A549 treated with AZD9567 at 1 μM for 4 hours (cell line): ENCODE data around the gene NDUFS3. TPM values are rescaled to one million over a fixed set of nuclear protein-coding genes. Genes with fewer than 3 reads are reported as not detected.

Source experiments
- total RNA-seq: library from RNA; stranded (reverse); fragments of 200-300 nt; extraction: Qiagen RNA extraction; gene quantifications from 5 replicates; pipeline ENCODE4 v1.2.3, GENCODE V29; 2022; ENCODE audit not compliant: insufficient read depth

Gene NDUFS3
- total RNA-seq: 114 to 141 TPM (median 141 TPM) in 5 replicates

DNA sequence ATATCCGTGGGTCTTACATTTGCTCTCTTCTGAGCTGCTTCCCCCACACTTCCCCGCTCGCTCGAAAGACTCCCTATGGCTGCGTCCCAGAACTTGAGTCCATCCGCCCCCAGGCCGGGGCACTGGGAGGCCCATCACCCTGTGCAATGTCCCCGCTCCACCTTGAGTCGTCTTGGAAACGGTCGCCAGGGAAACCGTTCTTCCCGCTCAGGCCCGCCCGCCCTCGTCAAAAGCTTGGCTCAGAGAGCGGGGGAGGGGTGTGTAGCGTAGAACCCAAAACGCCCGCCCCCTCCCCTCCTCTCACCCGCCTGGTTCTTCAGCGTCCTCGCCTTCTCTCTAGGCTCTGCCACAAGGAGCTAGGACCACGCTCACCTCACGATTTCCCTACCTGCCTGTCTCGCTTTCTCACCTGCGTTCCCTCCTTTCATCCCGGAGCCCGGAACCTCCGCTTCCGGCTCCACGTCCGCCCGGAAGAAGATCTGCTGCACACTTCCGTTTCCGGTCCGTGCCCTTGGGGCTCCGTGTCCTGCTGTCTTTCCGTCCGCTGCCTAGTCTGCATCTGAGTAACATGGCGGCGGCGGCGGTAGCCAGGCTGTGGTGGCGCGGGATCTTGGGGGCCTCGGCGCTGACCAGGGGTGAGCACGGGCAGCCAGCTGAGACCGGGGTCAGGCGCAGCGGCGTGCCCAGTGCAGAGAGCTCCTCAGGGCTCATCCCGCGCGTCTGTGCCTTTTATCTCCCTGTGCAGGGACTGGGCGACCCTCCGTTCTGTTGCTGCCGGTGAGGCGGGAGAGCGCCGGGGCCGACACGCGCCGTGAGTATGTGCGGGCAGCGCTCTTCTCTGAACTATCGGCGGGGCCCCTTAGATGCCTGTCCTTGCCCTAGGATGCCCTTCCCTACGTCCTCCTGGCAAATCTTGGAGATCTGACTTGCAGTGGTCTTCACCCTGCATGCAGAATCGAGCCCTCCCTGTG is at the start of gene NDUFS3, which contains the start of gene KBTBD4:
Gene NDUFS3, plus strand, starts transcription at position 551 of the 971 bp plus-strand sequence. Its CDS starts 18 bp downstream, at position 569.
Gene KBTBD4, minus strand, starts transcription at position 447 of the 971 bp plus-strand sequence. Its CDS starts 19 bp downstream, at position 428.

DNA sequence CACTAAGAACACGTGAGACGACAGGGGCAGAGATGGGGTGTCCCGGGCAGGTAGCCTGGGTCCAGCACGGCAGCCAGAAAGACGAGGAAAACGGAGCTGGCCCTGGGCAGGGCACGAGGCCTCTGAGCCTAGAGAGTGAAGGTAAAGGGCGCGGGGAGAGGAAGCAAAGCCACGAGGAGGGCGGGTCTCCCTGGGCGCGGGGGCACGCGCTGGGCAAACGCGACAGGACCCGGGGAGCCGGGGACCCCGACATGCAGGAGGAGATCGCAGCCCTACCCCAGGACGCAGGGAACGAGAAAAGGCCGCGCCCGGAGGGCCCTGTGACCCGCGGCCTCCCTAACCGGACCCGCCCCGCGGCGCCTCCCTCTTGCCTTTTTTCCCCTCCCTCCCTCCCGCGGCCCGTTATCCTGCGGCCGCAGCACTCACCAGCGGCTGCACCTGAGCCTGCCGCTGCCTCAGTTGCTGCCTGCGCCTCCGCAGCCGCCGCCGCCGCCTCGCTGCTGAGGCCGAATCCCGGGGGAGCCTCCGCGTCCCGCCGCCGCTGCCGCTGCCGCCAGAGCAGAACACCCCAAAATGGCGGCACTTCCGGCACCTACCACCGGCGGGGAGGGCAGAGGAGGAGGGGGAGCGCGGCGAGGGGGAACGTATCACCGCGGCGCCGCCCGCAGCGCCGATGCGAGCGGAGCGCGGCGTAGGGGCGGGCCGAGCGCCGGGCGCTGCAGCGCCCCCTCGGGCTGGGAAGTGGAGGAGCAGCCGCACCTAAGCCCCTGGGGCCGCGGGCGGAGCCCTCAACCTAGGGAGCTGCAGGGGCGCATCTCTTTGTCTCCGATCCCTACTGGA is 26.1 kb upstream of the NDUFS3 start, which contains the start of gene CELF1:
Gene CELF1, minus strand, starts transcription at position 567 of the 840 bp plus-strand sequence. CDS start 53,609 bp downstream, outside the sequence.

DNA sequence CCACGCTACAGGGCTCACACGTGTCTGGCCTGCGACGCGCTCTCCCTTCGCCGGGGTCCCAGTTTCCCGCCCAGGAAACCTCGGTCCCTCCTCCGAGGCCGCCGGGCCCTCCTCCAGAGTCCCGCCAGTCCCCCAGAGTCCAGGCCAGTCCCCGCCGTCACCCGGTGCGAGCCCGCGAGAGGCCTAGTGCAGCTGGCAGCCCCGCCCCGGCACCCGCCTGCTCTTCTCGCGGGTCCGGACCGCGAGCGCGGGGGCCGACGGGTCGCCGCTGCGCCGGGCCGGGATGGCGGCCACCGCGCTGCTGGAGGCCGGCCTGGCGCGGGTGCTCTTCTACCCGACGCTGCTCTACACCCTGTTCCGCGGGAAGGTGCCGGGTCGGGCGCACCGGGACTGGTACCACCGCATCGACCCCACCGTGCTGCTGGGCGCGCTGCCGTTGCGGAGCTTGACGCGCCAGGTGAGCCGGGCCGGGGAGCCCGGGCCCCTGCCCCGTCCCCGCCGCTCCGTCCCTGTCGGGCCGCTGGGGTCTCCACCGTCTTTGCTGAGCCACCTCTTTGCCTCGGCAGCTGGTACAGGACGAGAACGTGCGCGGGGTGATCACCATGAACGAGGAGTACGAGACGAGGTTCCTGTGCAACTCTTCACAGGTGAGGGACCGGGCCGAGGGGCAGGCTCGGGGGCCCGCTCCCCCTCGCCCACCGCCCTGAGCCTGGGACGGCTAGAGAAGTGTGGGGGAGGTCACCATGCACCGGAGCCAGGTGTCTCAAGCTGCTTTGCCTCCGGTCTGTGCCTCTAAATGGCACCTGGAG is 13.3 kb upstream of the NDUFS3 start, which contains the start of gene PTPMT1:
Gene PTPMT1, plus strand, starts transcription at position 260 of the 809 bp plus-strand sequence. Its CDS starts 24 bp downstream, at position 284.

DNA sequence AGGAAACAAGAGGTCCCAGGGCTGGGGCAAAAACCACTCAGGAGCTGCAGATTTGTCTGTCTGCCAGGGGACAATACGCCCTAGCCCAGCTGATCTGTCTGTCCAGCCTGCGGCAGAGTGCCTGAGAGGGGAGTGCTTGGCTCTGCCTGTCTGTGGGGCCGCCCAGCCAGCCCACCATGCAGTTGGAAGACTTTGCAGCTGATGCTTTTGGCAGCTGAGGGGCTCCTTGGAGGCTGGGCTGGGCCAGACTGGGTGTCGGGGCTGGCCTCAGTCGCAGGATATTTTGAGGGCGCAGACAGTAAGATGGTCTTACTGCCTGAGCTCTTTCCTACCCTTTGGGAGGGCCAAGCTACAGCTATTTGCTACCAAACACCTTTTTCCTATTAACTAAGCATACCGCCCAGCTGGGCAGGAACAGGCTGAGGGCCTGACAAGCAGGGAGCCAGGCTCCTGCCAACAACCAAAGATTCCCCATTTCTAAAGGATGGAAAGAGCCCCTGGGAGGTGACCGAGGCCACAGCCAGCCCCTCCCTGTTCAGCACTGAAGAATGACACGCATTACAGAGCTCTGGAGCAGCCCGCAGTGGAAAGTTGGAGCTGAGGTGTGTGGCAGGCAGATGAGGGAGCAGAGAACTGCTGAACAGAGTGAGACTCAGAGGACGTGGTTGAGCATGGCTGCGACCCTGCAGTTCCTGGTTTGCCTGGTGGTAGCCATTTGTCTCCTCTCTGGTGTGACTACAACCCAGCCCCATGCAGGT is 7.4 kb downstream of the NDUFS3 start, which contains the start of gene FAM180B:
Gene FAM180B, plus strand, starts transcription at position 581 of the 758 bp plus-strand sequence. Its CDS starts 91 bp downstream, at position 672.

DNA sequence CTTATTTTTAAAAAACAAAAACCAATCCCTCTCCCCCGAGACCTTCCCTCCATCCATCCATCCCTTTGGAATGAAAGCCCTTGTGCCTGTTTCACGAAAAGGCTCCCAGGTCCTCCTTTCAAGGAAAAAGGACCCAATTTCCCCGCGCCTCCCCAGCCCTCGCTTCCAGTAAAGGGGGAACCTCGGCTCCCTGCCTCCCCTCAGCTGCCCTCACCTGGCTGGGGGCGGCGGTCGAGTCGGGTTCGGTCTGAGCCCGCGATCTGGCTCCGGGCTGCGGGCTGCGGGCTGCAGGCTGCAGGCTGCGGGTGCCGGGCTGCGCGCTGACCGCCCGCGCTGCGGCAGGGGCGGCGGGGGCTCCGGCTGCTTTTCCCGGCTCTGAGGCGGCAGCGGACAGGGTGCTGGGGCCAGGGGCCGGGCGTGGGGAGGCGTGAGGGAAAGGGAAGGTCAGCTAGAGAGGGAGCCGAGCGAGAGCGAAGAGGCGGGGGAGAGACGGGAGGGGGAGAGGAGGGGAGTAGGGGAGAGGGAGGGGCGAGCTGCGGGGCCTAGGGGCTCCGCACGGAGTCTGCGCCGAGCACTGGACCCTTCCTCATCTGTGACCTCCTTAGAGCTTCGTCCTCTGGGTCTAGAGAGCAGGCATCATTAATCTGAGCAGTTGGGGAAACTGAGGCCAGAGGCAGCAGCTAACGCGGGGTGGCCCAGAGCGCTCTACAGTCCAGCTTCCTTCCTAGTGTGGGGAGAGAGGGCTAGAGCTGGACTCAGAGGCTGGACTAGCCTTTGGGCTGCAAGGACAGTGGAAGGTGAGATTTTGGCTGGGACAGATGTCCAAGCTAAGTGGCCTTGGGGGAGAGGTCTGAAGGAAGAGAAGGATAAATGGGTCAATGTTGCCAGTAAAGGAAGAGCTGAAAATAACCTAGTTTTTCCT is 15.3 kb downstream of the NDUFS3 start, which contains the start of gene C1QTNF4:
Gene C1QTNF4, minus strand, starts transcription at position 478 of the 922 bp plus-strand sequence. CDS start 3,601 bp downstream, outside the sequence.

Other genes starting within 250 kb of the NDUFS3 start
- 0.05 to 0.09 TPM (median 0.05 TPM) in 4 of 5 replicates, not detected in the other for gene MYBPC3, start 226.4 kb upstream of the NDUFS3 start, total RNA-seq
- gene SPI1, start 200.5 kb upstream of the NDUFS3 start, total RNA-seq: 0.09 to 0.13 TPM (median 0.11 TPM) in 3 of 5 replicates, not detected in the others
- gene SLC39A13, start 170.5 kb upstream of the NDUFS3 start, total RNA-seq: 41.7 to 59.2 TPM (median 54.4 TPM) in 5 replicates
- gene PSMC3, start 152.6 kb upstream of the NDUFS3 start, total RNA-seq: 178 to 312 TPM (median 192 TPM) in 5 replicates
- gene RAPSN, start 129.9 kb upstream of the NDUFS3 start, total RNA-seq: 0.11 to 0.45 TPM (median 0.26 TPM) in 4 of 5 replicates, not detected in the other
- gene CELF1, start 25.9 kb upstream of the NDUFS3 start, total RNA-seq: 46.1 to 70.6 TPM (median 47.7 TPM) in 5 replicates
- 49.8 to 82.8 TPM (median 75.8 TPM) in 5 replicates for gene PTPMT1, start 13.5 kb upstream of the NDUFS3 start, total RNA-seq
- 16.1 to 22.1 TPM (median 16.2 TPM) in 5 replicates for gene KBTBD4, start 104 bp upstream of the NDUFS3 start, total RNA-seq
- gene FAM180B, start 7.6 kb downstream of the NDUFS3 start, total RNA-seq: 0.06 TPM in 2 of 5 replicates, not detected in the others
- gene C1QTNF4, start 15.3 kb downstream of the NDUFS3 start, total RNA-seq: 0.07 to 0.19 TPM (median 0.08 TPM) in 3 of 5 replicates, not detected in the others
- 128 to 156 TPM (median 136 TPM) in 5 replicates for gene MTCH2, start 63.5 kb downstream of the NDUFS3 start, total RNA-seq
- 0.83 to 1.7 TPM (median 1.2 TPM) in 4 of 5 replicates, not detected in the other for gene AGBL2, start 136.3 kb downstream of the NDUFS3 start, total RNA-seq
- 39.7 to 57.2 TPM (median 51.8 TPM) in 5 replicates for gene FNBP4, start 188.3 kb downstream of the NDUFS3 start, total RNA-seq